Aorta (tissue), 5 donors: ENCODE data around the gene AATF. TPM values are rescaled to one million over a fixed set of nuclear protein-coding genes. Genes with fewer than 3 reads are reported as not detected.

Experiments
- ATAC-seq: fragments of 200-7000 bp; cut with Tn5 transposase; one replicate; pipeline ENCODE4 v1.9.1; 2022; ENCODE audit warnings: moderate library complexity; ENCODE audit not compliant: low FRiP score
- DNase-seq, 2 donors: peaks; one replicate each; pipeline ENCODE4 v3.0.0-alpha.2; 2020
- H3K27ac ChIP-seq, 2 donors: one replicate each; pipeline ENCODE4 v1.5.1; 2013; ENCODE audit warnings: low read length in 2 of 2, mild to moderate bottlenecking in 2 of 2, moderate library complexity in 2 of 2, control low read depth in 1 of 2, inconsistent platforms in 1 of 2, low read depth in 1 of 2
- H3K27me3 ChIP-seq, 2 donors: one replicate each; pipeline ENCODE4 v1.6.1; 2013; ENCODE audit warnings: control low read depth in 1 of 2, low read length in 1 of 2, mild to moderate bottlenecking in 1 of 2, moderate library complexity in 1 of 2; ENCODE audit not compliant: insufficient read depth in 2 of 2, control insufficient read depth in 1 of 2
- H3K36me3 ChIP-seq, 2 donors: one replicate each; pipeline ENCODE4 v1.6.1; 2013; ENCODE audit warnings: control low read depth in 1 of 2, low read length in 1 of 2, mild to moderate bottlenecking in 1 of 2; ENCODE audit not compliant: insufficient read depth in 2 of 2, control insufficient read depth in 1 of 2
- H3K4me1 ChIP-seq, 2 donors: one replicate each; pipeline ENCODE4 v1.6.1; 2013; ENCODE audit warnings: low read length in 2 of 2, control low read depth in 1 of 2, mild to moderate bottlenecking in 1 of 2, moderate library complexity in 1 of 2; ENCODE audit not compliant: insufficient read depth in 2 of 2, control insufficient read depth in 1 of 2
- H3K4me3 ChIP-seq, 2 donors: one replicate each; pipeline ENCODE4 v1.5.1; 2013; ENCODE audit warnings: low read length in 2 of 2, control low read depth in 1 of 2, mild to moderate bottlenecking in 1 of 2
- H3K9me3 ChIP-seq: one replicate; pipeline ENCODE4 v1.6.1; 2013; ENCODE audit warnings: mild to moderate bottlenecking, low read length; ENCODE audit not compliant: control insufficient read depth
- WGBS, 2 donors: extraction: QIAGEN DNeasy Blood & Tissue Kit; methylation state at CpG; one replicate each; pipeline ENCODE4 v1.1.7; 2013; 5-methylcytosine and 5-hydroxymethylcytosine counted together
- intact Hi-C, 2 donors: fragments of 100-400 bp; cut with DNase I; formaldehyde crosslinking; loops; one replicate each; pipeline versions ENCODE4 v1.14.2 to v1.15.0; 2022
- long read RNA-seq, 2 donors: library from polyadenylated mRNA; unstranded; transcript quantifications; one replicate each; pipeline ENCODE4 v2.0.0, GENCODE V29; 2020 to 2021
- polyA plus RNA-seq, 2 donors: library from polyadenylated mRNA; stranded (reverse); fragments of 200-250 nt; gene quantifications; one replicate each; pipeline ENCODE4 v1.2.3, GENCODE V29; 2013
- total RNA-seq, 2 donors: library from RNA; stranded (reverse); fragmentation: NEBNext Ultra II Directional; extraction: Animal tissue kit (Norgen Biotek cat#: 25700); gene quantifications; one replicate each; pipeline ENCODE4 v1.2.1, GENCODE V29; 2021
- donor health status: healthy with polysubstance abuse.
- donor health status: Bipolar disorder and iron deficiency.
- donor health status: DM: no; HTN: no; CAD: no.
- donor health status: DM: no; HTN: no; CAD: no.
- donor health status: DM: yes; HTN: yes; CAD: no.

The AATF gene
- 10 to 100 TPM; 36.1 to 41.0 TPM for total RNA-seq
- polyA plus RNA-seq, result 10 to 100 TPM; 38.2 to 44.2 TPM
- long read RNA-seq, donor 1, transcript AATF-208 (12 exons, 2,141 nt), result major isoform, 261 of 301 reads
- long read RNA-seq, donor 1, partial matches to known transcripts, result 12 of 301 reads
- long read RNA-seq, donor 1, other reads (novel, unspliced or antisense), result 28 of 301 reads
- long read RNA-seq, donor 2, transcript AATF-208 (12 exons, 2,141 nt), result major isoform, 30 of 36 reads
- long read RNA-seq, donor 2, partial matches to known transcripts, result 3 of 36 reads
- long read RNA-seq, donor 2, other reads (novel, unspliced or antisense), result 3 of 36 reads

DNA sequence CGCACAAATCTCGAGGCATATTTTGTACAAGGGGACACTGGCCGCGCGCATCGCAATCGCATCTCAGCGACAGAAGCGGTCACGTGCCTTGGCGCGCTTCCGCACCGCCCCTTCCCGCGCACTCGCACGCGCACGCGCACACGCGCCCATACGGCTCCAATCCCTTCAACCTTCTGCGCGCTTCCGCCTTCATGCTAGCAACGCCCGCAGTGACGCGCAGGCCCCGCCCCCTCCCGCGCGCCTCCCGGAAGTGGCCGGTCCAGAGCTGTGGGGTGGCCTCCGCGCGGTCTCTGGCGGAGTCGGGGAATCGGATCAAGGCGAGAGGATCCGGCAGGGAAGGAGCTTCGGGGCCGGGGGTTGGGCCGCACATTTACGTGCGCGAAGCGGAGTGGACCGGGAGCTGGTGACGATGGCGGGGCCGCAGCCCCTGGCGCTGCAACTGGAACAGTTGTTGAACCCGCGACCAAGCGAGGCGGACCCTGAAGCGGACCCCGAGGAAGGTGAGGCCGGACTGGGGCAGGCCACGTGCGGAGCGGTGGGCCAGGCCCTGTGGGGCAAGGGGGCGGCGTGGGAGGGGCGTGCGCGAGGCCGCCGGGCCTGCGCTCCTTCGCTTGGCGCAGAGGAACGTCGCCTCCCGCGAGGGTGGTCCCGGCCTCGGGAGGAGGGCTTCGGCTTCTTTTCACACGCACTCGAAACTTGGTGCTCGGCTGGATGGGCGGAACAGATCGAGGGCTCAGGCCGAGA lies at the start of gene AATF:
TSS of gene AATF (plus strand) at position 238 of the 744 bp plus-strand sequence. CDS start at position 410, 172 bp downstream.
- intact Hi-C loops, result loop anchor here in 1 of 2 donors (5.0 to 10.0 kb wide), 2 partner anchors 402 to 464 kb away; partner anchors contain the start of gene ZNHIT3
- H3K9me3 ChIP-seq, result no peaks in the 10 kb centered on the region
- H3K4me1 ChIP-seq, result peaks cover 0 to 3% of the 10 kb centered on the region in 2 donors
- H3K36me3 ChIP-seq, result peaks cover 3 to 8% of the 10 kb centered on the region in 2 donors
- H3K4me3 ChIP-seq, result peak within 1 kb of the TSS; percentile 35 to 71
- H3K27ac ChIP-seq, result peak within 1 kb of the TSS; percentile 16 to 72
- DNase-seq (peak; percentile 98 to 99), ATAC-seq (peak; percentile 99)
- 0% methylated on average over 86 to 90 of the region's 90 CpGs for WGBS, 2 donors
- peaks cover 0 to 2% of the 10 kb centered on the region in 2 donors for H3K27me3 ChIP-seq

- Histone ChIP-seq H3K4me1 (no peaks in the 10 kb centered on the region), H3K9me3 (no peaks in the 10 kb centered on the region), H3K4me3 (no peak overlapping the region), H3K27me3 (no peaks in the 10 kb centered on the region), H3K36me3 (no peaks in the 10 kb centered on the region), H3K27ac (no peak overlapping the region)
- 73 to 79% methylated on average over 7 of the region's 7 CpGs for WGBS, 2 donors
- no peak for ATAC-seq
- no peak for DNase-seq
- intact Hi-C loops, result no loop called here
Observed at GRCh38 chr17:36899250-36900159, 49.2 kb upstream of the AATF start.

GRCh38 chr17:36900160-36900512 lies 48.6 kb upstream of the AATF start:
- DNase-seq, result no peak
- Histone ChIP-seq H3K27ac (no peak overlapping the region), H3K4me1 (no peaks in the 10 kb centered on the region), H3K36me3 (no peaks in the 10 kb centered on the region), H3K4me3 (no peak overlapping the region), H3K27me3 (no peaks in the 10 kb centered on the region), H3K9me3 (no peaks in the 10 kb centered on the region)
- WGBS, 2 donors, result 81 to 83% methylated on average over 7 of the region's 7 CpGs
- ATAC-seq, result no peak
- intact Hi-C loops, result no loop called here

DNA sequence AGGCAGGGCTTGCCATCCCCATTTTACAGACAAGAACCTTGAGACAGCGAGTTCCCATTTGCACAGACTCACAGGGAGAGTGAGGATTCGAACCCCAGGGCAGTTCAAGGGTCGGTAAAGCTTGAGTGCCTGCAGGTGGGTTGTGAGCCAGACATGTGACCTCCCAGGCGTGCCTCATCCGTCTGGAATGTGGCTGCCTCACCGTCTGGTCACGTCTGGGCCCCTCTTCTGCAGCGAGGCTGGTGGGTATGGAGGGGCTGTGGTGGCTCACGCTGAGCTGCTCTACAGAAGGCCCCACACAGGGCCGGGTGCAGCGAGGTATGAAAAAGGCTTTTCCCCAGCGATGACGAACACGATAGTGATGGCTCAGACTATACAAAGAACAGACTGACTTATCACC lies 47.2 kb upstream of the AATF start:
- no peak overlapping the region for H3K4me3 ChIP-seq
- intact Hi-C loops, result no loop called here
- no peaks in the 10 kb centered on the region for H3K4me1 ChIP-seq
- DNase-seq, result no peak
- H3K27ac ChIP-seq, result no peak overlapping the region
- H3K36me3 ChIP-seq, result no peaks in the 10 kb centered on the region
- no peak for ATAC-seq
- no peaks in the 10 kb centered on the region for H3K9me3 ChIP-seq
- 37 to 40% methylated on average over 14 of the region's 14 CpGs for WGBS, 2 donors
- H3K27me3 ChIP-seq, result no peaks in the 10 kb centered on the region

DNA sequence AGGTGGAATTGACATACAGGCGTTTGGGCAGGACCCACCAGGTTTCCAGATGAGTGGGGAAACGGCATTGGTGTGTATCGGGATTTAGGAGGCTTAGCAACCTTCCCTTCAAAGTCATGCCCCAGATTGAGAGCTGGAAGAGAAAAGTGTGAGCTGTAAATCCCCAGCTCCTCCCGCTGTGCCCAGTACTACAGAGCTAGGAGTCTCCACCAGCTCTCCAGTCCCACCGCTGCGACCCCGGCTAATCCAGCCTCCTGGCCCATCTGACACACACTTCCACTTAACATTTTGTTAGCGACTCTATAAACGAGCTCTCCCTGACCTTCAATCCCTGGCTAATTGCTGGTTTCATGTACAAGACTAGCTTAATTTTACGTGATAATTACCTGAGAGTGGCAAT lies 41.3 kb upstream of the AATF start:
- H3K4me1 ChIP-seq, result no peaks in the 10 kb centered on the region
- no peaks in the 10 kb centered on the region for H3K36me3 ChIP-seq
- ATAC-seq, result no peak
- peaks cover 2% of the 10 kb centered on the region for H3K9me3 ChIP-seq
- WGBS, 2 donors, result 73 to 79% methylated on average over 10 of the region's 10 CpGs
- H3K4me3 ChIP-seq, result no peak overlapping the region
- DNase-seq, result no peak
- H3K27me3 ChIP-seq, result no peaks in the 10 kb centered on the region
- H3K27ac ChIP-seq, result no peak overlapping the region
- intact Hi-C loops, result no loop called here

GRCh38 chr17:36910513-36910912 lies 38.2 kb upstream of the AATF start:
- Histone ChIP-seq H3K4me1 (no peaks in the 10 kb centered on the region), H3K9me3 (peaks cover 2% of the 10 kb centered on the region), H3K4me3 (no peak overlapping the region), H3K36me3 (no peaks in the 10 kb centered on the region), H3K27me3 (no peaks in the 10 kb centered on the region), H3K27ac (no peak overlapping the region)
- no peak for DNase-seq
- intact Hi-C loops, result no loop called here
- no peak for ATAC-seq
- 65 to 78% methylated on average over 5 of the region's 5 CpGs for WGBS, 2 donors

- 63 to 66% methylated on average over 3 of the region's 3 CpGs for WGBS, 2 donors
- no peaks in the 10 kb centered on the region for H3K36me3 ChIP-seq
- no peaks in the 10 kb centered on the region for H3K27me3 ChIP-seq
- H3K9me3 ChIP-seq, result peaks cover 2% of the 10 kb centered on the region
- H3K27ac ChIP-seq, result no peak overlapping the region
- ATAC-seq (no peak), DNase-seq (no peak)
- no peaks in the 10 kb centered on the region for H3K4me1 ChIP-seq
- no peak overlapping the region for H3K4me3 ChIP-seq
- intact Hi-C loops, result no loop called here
Observed at GRCh38 chr17:36911001-36911400, 37.8 kb upstream of the AATF start.

- intact Hi-C loops, result no loop called here
- no peak overlapping the region for H3K27ac ChIP-seq
- H3K36me3 ChIP-seq, result no peaks in the 10 kb centered on the region
- no peak for ATAC-seq
- H3K4me1 ChIP-seq, result no peaks in the 10 kb centered on the region
- no peak overlapping the region for H3K4me3 ChIP-seq
- DNase-seq, result no peak
- no peaks in the 10 kb centered on the region for H3K27me3 ChIP-seq
- WGBS, 2 donors, result 30% methylated on average over 5 of the region's 5 CpGs
- H3K9me3 ChIP-seq, result no peaks in the 10 kb centered on the region
Observed at GRCh38 chr17:36913132-36913531, 35.6 kb upstream of the AATF start.
